ENCODE measurements around the gene PET100. TPM values are rescaled to one million over a fixed set of nuclear protein-coding genes. Genes with fewer than 3 reads are reported as not detected.

The PET100 gene
- total RNA-seq, 1 donor = 7.1 TPM

DNA sequence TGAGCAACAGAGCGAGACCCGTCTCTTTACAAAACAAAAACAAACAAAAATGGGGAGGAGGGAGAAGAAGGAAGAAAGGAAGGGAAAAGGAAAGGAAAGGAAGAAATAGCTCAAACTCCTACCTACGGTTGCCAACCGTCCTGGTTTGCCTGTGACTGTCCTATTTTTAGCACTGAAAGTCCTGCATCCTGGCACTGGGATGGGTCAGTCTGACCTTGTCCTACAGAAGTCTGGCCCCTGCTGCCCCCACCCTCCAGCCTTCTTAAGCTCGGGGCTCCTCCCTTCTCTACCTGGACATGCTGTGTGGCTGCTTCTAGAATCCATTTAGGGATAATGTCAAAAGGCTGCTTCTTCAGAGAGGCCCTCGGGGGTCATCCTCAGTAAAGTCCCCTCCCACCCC is 6.1 kb downstream of the PET100 start:
- no peak for DNase-seq (ENCODE audit: low read depth)
- TF ChIP-seq, protein P1, sequence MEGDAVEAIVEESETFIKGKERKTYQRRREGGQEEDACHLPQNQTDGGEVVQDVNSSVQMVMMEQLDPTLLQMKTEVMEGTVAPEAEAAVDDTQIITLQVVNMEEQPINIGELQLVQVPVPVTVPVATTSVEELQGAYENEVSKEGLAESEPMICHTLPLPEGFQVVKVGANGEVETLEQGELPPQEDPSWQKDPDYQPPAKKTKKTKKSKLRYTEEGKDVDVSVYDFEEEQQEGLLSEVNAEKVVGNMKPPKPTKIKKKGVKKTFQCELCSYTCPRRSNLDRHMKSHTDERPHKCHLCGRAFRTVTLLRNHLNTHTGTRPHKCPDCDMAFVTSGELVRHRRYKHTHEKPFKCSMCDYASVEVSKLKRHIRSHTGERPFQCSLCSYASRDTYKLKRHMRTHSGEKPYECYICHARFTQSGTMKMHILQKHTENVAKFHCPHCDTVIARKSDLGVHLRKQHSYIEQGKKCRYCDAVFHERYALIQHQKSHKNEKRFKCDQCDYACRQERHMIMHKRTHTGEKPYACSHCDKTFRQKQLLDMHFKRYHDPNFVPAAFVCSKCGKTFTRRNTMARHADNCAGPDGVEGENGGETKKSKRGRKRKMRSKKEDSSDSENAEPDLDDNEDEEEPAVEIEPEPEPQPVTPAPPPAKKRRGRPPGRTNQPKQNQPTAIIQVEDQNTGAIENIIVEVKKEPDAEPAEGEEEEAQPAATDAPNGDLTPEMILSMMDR (IDR thresholded peaks at IDR 0.05; ENCODE audit: insufficient read depth, low read length) = no peak
- no peak overlapping the region for H3K4me3 ChIP-seq (ENCODE audit: low read depth, low read length)

DNA sequence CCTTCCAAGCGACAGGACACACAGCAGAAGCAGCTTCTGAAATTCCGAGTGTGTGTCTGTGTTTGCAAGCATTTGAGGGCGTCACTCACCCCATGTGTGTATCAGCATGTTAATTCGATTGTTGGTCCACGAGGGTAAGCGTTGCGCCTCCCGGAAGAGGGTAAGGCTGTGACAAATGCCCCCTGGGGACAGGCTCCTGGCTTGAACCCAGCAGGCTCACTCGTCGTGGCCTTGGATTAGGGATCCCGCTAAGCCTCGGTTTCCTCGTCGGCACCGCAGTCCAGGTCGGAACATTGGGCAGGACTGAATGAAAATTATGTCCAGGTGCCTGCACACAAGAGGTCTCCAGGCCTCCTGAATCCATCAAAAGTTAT is 6.7 kb downstream of the PET100 start:
- H3K4me3 ChIP-seq (ENCODE audit: low read depth, low read length) = no peak overlapping the region
- DNase-seq (ENCODE audit: low read depth) = no peak
- TF ChIP-seq, protein P1 (IDR thresholded peaks at IDR 0.05; ENCODE audit: insufficient read depth, low read length) = no peak

DNA sequence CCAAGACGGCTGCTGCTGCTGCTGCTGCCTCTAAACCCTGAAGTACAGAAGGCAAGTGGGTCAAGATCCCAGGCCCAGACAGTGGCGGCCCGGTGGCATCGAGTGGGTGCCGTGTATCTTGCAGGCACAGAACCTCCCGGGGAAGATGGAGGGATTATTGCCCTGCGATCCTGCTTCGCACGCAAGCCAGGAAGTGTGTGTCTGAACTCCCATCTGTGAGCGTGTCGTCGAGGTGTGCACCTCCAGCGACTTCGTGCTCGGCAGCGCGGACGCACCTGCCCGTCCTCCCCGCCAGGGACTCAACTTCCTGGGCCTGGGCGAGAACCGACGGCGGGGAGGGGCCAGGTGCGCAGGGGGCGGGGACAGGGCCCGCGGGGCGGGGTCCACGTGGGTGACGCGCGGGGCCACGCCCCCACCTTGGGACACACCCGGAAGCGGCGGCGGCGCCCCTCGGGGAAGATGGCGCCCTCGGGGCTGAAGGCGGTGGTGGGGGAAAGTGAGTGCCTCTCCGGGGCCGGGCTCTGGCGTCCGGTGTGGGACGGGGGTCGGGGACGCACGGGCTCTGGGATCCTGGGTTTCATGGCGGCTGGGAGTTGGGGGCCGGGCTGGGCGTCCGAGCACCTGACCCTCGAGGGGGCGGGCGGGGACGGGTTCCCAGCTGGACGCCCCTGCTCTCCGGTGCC is 7.2 kb downstream of the PET100 start, which contains the start of gene STXBP2:
Gene STXBP2, plus strand, starts transcription at position 420 of the 683 bp plus-strand sequence. Its CDS starts 40 bp downstream, at position 460.
- no peak for DNase-seq (ENCODE audit: low read depth)
- H3K4me3 ChIP-seq (ENCODE audit: low read depth, low read length) = peak within 1 kb of the TSS; percentile 49

DNA sequence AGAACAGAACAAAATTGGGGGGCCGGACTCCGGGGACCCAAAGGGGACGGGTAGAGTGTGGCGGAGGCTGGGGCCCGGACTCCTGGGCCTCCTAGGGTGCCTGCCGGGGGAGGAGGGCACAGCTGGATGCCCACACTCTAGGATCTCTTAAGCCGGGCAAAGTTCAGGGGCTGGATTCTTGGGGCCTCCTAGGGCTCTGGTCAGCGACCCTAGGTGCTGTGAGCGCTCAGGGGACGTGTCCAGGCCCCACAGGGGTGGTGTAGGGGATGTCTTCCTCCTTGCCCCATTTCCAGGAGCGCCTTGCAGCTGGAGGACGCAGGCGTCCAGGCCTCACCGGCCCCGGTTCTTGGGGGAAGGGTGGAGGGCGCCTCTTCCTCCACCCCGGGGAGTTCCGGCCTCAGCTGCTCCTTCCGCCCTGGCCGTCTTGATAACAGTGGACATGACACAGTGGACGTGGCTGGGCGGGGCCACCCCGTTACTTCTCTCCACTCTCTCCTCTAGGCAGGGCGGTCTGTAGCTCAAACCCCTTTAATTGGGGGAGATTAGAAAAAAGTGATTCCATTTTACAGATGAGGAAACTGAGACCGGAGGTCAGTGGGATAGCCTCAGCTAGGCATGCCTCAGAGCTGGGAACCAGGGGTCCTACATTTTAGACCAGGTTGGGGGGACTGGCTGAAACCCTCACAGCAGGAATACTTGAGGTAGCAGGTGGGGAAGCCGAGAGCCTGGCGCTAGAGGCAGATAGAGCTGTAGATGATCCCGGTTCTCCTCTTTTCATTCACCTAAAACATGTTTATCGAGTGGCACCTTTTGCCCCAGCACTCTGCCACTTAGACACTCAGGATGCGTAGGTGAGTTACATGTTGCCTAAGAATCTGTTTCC is 8.0 kb downstream of the PET100 start:
- TF ChIP-seq, protein P1 (IDR thresholded peaks at IDR 0.05; ENCODE audit: insufficient read depth, low read length) = no peak
- peak overlapping the region; percentile 48 for H3K4me3 ChIP-seq (ENCODE audit: low read depth, low read length)
- DNase-seq (ENCODE audit: low read depth) = no peak

More for the DNA sequence above, 7.2 kb downstream of the PET100 start, which contains the start of gene STXBP2:
- TF ChIP-seq, protein P1 (IDR thresholded peaks at IDR 0.05; ENCODE audit: insufficient read depth, low read length) = no peak

DNA sequence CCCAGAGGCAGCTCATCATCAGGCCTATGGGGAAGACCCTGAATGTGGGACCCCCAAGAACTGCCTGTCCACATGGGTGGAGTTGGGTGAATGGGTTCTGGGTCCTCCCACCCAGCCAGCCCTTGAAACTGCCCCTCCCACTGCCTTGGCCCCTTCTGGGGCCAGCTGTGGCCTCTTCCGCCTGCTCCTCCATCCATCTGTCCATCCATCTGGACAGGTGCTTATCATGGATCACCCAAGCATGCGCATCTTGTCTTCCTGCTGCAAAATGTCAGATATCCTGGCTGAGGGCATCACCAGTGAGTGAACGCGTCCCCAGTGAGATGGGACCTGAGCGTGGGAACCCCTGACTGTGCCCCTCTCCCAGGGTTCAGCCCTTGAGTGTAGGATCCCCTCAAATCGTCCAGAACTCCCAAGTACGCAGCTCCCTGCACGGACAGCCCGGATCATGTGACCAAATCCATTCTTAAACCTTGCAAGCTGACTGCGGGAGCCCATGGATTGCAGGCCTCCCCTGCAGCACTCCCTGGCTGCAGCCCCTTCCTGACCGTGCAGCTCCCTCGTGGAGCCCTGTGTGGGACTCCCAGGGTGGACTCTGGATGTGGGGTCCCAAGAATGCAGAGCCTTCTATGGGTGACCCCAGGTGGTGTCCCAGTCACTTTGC is 9.3 kb downstream of the PET100 start:
- TF ChIP-seq, protein P1 (IDR thresholded peaks at IDR 0.05; ENCODE audit: insufficient read depth, low read length) = no peak
- no peak overlapping the region for H3K4me3 ChIP-seq (ENCODE audit: low read depth, low read length)
- no peak for DNase-seq (ENCODE audit: low read depth)

DNA sequence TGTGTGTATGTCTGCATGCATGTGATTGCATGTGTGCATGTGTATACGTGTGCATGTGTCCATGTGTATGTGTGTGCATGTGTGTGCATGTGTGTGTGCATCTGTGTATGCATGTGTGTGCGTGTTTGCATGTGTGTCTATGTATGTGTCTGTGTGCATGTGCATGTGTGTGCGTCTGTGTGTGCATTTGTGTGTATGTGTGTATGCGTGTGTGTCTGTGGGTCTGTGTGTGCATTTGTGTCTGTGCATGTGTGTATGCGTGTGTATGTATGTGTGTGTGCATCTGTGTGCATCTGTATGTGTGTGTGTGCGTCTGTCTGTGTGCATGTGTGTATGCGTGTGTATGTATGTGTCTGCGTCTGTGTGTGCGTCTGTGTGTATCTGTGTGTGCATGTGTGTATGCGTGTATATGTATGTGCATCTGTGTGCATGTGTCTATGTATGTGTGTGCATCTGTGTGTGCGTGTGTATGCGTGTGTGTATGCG is 10.3 kb downstream of the PET100 start:
- no peak for DNase-seq (ENCODE audit: low read depth)
- TF ChIP-seq, protein P1 (IDR thresholded peaks at IDR 0.05; ENCODE audit: insufficient read depth, low read length) = no peak

More for the DNA sequence above, 10.3 kb downstream of the PET100 start:
- no peak overlapping the region for H3K4me3 ChIP-seq (ENCODE audit: low read depth, low read length)
